HepG2 (cell line): Measurements from ENCODE around the gene ASAP2. TPM values are rescaled to one million over a fixed set of nuclear protein-coding genes. Genes with fewer than 3 reads are reported as not detected.

ENCODE experiments used
- ELF4 ChIP-seq: sonication (generic); formaldehyde crosslinking; IDR thresholded peaks from 2 replicates; pipeline ENCODE4 v1.5.0; 2020; ENCODE audit warnings: missing genetic modification reagents, mild to moderate bottlenecking, moderate library complexity, borderline replicate concordance
- GATA4 ChIP-seq: sonication (generic); IDR thresholded peaks from 2 replicates; pipeline ENCODE4 v1.6.1; 2016; ENCODE audit warnings: antibody characterized with exemption, low read depth, borderline replicate concordance
- KDM6A ChIP-seq: IDR thresholded peaks from 2 replicates; pipeline ENCODE4 v1.6.1; 2016; ENCODE audit warnings: low read depth
- NCOA5 ChIP-seq: sonication (generic); formaldehyde crosslinking; IDR thresholded peaks from 2 replicates; pipeline ENCODE4 v1.4.0; 2020; ENCODE audit warnings: missing genetic modification reagents
- PCBP1 ChIP-seq: fragments of 200-400 bp; formaldehyde crosslinking; IDR thresholded peaks from 2 replicates; pipeline ENCODE4 v1.6.1; 2017; ENCODE audit warnings: mild to moderate bottlenecking, low read depth, low read length, borderline replicate concordance
- RXRB ChIP-seq: IDR thresholded peaks from 2 replicates; pipeline ENCODE4 v1.6.1; 2016; ENCODE audit warnings: borderline replicate concordance, missing genetic modification reagents, missing compliant biosample characterization
- SIN3A ChIP-seq: IDR thresholded peaks from 2 replicates; pipeline ENCODE4 v1.6.1; 2011; ENCODE audit warnings: low read depth, mild to moderate bottlenecking, control low read depth, low read length, borderline replicate concordance
- TMF1 ChIP-seq: sonication (generic); formaldehyde crosslinking; IDR thresholded peaks from 2 replicates; pipeline ENCODE4 v1.8.1; 2022; ENCODE audit warnings: low read depth, missing genetic modification reagents
- TP53 ChIP-seq: sonication (generic); formaldehyde crosslinking; conservative IDR thresholded peaks from 2 replicates; pipeline ENCODE4 v1.4.0; 2020; ENCODE audit warnings: missing genetic modification reagents
- ZNF589 ChIP-seq: sonication (generic); formaldehyde crosslinking; conservative IDR thresholded peaks from 2 replicates; pipeline ENCODE4 v1.8.0; 2022; ENCODE audit warnings: mild to moderate bottlenecking, moderate library complexity, missing genetic modification reagents
- ZNF724P ChIP-seq: sonication (generic); formaldehyde crosslinking; IDR thresholded peaks from 2 replicates; pipeline ENCODE4 v1.8.0; 2022; ENCODE audit warnings: missing genetic modification reagents, borderline replicate concordance
- ZNF747 ChIP-seq: sonication (generic); formaldehyde crosslinking; IDR thresholded peaks from 2 replicates; pipeline ENCODE4 v1.8.1; 2023; ENCODE audit warnings: missing genetic modification reagents, mild to moderate bottlenecking, borderline replicate concordance
- ZNF766 ChIP-seq: sonication (generic); formaldehyde crosslinking; IDR thresholded peaks from 2 replicates; pipeline ENCODE4 v1.5.0; 2020; ENCODE audit warnings: missing genetic modification reagents, borderline replicate concordance
- ZNF891 ChIP-seq: sonication (generic); formaldehyde crosslinking; IDR thresholded peaks from 2 replicates; pipeline ENCODE4 v1.5.0; 2020; ENCODE audit warnings: mild to moderate bottlenecking, missing genetic modification reagents
- polyA plus RNA-seq, 8 experiments: library from polyadenylated mRNA; depleted of rRNA in 3 of 8; stranded (reverse) in 7 of 8; unstranded in 1 of 8; fragments of >200 nt; fragmentation: Illumina TruSeq in 4 of 8; extraction: Trizol in 4 of 8; gene quantifications; 2 replicates each; pipeline versions ENCODE4 v1.2.1 to v1.2.3, GENCODE V29; 2011 to 2016; ENCODE audit warnings: low read depth in 4 of 8, missing spikeins in 1 of 8, mixed read lengths in 1 of 8; ENCODE audit not compliant: insufficient read depth in 1 of 8
- total RNA-seq, 5 experiments: library from RNA; depleted of rRNA; stranded (reverse); fragments of >200 nt; fragmentation: Illumina TruSeq; extraction: Trizol; gene quantifications; 2 replicates each; pipeline ENCODE4 v1.2.3, GENCODE V29; 2016; ENCODE audit warnings: low read depth in 1 of 5
- TF ChIP-seq, protein P1 (sequence below): sonication (generic); formaldehyde crosslinking; IDR thresholded peaks from 2 replicates; pipeline ENCODE4 v1.4.0; 2020; ENCODE audit warnings: missing genetic modification reagents, borderline replicate concordance
- TF ChIP-seq, protein P2 (sequence below): sonication (generic); formaldehyde crosslinking; IDR thresholded peaks from 2 replicates; pipeline ENCODE4 v1.4.0; 2020; ENCODE audit warnings: missing genetic modification reagents
- TF ChIP-seq, protein P3 (sequence below): sonication (generic); formaldehyde crosslinking; IDR thresholded peaks from 2 replicates; pipeline ENCODE4 v1.4.0; 2020; ENCODE audit warnings: mild to moderate bottlenecking, missing genetic modification reagents, borderline replicate concordance

ASAP2 gene
- total and polyA plus RNA-seq, 2 of the 13 experiments (the other 11 are each of a cell fraction or from before 2014, with no cell fraction given), result 7.3 to 22.3 TPM

DNA sequence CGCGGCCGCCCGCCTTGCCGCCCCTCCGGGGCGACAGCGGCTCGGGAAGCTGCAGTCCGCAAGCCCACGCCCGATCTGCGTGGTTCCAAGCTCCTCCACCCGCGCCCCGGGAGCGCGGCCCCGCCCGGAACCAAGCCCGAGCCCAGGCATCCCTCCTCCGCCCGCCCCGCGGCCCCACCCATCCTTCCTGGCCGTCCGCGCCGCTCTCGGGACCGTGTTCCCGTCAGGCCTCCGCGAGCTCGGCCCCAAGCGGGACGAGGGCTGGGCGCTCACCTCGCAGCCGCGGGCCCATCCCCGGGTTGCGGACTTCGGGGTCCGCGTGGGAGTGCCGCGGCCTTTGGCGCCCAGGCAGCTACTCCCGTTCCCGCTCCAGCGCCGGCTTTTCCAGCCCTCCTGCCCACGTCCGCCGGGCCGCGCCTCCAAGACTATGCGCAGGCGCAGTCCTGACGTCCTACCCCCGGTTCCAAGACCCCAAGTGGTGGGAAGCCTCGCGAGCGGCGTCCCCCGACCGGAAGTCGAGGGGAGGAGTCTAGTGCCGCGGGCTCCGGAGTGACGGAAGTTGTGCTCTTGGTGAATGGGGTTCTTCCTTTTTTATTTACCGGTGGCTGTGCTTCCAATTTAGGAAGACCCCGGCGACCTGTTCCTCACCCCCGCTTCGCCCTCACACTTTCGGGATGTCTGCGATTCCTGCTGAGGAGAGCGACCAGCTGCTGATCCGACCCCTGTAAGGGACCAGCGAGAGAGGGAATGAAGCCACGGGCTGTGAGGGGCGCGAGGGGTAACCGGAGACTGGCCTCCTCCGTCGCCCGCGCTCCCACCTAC, 216.7 kb downstream of the ASAP2 start, which contains the start of the genes CPSF3 and ITGB1BP1 (continued):
- TF ChIP-seq ZNF747 (CRISPR knock-in tag) (peak; percentile 54; the same call in 1 of the 2 replicates), ZNF589 (peak; percentile 92), SIN3A (0 out of 2 replicates have a peak, but pooled peaks have one; percentile 40), ZNF724P (no peak; the same call in none of the 2 replicates), KDM6A (CRISPR knock-in tag) (no peak), ZNF766 (0 out of 2 replicates have a peak, but pooled peaks have one; percentile 17), TMF1 (CRISPR knock-in tag) (no peak), GATA4 (peak; percentile 10; the same call in 1 of the 2 replicates), ELF4 (CRISPR knock-in tag) (peak; percentile 72; the same call in 1 of the 2 replicates), RXRB (CRISPR knock-in tag) (no peak; the same call in 1 of the 2 replicates), NCOA5 (CRISPR knock-in tag) (no peak), ZNF891 (CRISPR knock-in tag) (no peak; the same call in 1 of the 2 replicates), PCBP1 (no peak), TP53 (CRISPR knock-in tag) (peak; percentile 90; the same call in 1 of the 2 replicates)
- TF ChIP-seq, protein P1, sequence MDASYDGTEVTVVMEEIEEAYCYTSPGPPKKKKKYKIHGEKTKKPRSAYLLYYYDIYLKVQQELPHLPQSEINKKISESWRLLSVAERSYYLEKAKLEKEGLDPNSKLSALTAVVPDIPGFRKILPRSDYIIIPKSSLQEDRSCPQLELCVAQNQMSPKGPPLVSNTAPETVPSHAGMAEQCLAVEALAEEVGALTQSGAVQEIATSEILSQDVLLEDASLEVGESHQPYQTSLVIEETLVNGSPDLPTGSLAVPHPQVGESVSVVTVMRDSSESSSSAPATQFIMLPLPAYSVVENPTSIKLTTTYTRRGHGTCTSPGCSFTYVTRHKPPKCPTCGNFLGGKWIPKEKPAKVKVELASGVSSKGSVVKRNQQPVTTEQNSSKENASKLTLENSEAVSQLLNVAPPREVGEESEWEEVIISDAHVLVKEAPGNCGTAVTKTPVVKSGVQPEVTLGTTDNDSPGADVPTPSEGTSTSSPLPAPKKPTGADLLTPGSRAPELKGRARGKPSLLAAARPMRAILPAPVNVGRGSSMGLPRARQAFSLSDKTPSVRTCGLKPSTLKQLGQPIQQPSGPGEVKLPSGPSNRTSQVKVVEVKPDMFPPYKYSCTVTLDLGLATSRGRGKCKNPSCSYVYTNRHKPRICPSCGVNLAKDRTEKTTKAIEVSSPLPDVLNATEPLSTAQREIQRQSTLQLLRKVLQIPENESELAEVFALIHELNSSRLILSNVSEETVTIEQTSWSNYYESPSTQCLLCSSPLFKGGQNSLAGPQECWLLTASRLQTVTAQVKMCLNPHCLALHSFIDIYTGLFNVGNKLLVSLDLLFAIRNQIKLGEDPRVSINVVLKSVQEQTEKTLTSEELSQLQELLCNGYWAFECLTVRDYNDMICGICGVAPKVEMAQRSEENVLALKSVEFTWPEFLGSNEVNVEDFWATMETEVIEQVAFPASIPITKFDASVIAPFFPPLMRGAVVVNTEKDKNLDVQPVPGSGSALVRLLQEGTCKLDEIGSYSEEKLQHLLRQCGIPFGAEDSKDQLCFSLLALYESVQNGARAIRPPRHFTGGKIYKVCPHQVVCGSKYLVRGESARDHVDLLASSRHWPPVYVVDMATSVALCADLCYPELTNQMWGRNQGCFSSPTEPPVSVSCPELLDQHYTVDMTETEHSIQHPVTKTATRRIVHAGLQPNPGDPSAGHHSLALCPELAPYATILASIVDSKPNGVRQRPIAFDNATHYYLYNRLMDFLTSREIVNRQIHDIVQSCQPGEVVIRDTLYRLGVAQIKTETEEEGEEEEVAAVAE, result peak; percentile 46; the same call in 1 of the 2 replicates
- TF ChIP-seq, protein P2, sequence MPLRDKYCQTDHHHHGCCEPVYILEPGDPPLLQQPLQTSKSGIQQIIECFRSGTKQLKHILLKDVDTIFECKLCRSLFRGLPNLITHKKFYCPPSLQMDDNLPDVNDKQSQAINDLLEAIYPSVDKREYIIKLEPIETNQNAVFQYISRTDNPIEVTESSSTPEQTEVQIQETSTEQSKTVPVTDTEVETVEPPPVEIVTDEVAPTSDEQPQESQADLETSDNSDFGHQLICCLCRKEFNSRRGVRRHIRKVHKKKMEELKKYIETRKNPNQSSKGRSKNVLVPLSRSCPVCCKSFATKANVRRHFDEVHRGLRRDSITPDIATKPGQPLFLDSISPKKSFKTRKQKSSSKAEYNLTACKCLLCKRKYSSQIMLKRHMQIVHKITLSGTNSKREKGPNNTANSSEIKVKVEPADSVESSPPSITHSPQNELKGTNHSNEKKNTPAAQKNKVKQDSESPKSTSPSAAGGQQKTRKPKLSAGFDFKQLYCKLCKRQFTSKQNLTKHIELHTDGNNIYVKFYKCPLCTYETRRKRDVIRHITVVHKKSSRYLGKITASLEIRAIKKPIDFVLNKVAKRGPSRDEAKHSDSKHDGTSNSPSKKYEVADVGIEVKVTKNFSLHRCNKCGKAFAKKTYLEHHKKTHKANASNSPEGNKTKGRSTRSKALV (CRISPR knock-in tag), result 0 out of 2 replicates have a peak, but pooled peaks have one; percentile 37
- TF ChIP-seq, protein P3, sequence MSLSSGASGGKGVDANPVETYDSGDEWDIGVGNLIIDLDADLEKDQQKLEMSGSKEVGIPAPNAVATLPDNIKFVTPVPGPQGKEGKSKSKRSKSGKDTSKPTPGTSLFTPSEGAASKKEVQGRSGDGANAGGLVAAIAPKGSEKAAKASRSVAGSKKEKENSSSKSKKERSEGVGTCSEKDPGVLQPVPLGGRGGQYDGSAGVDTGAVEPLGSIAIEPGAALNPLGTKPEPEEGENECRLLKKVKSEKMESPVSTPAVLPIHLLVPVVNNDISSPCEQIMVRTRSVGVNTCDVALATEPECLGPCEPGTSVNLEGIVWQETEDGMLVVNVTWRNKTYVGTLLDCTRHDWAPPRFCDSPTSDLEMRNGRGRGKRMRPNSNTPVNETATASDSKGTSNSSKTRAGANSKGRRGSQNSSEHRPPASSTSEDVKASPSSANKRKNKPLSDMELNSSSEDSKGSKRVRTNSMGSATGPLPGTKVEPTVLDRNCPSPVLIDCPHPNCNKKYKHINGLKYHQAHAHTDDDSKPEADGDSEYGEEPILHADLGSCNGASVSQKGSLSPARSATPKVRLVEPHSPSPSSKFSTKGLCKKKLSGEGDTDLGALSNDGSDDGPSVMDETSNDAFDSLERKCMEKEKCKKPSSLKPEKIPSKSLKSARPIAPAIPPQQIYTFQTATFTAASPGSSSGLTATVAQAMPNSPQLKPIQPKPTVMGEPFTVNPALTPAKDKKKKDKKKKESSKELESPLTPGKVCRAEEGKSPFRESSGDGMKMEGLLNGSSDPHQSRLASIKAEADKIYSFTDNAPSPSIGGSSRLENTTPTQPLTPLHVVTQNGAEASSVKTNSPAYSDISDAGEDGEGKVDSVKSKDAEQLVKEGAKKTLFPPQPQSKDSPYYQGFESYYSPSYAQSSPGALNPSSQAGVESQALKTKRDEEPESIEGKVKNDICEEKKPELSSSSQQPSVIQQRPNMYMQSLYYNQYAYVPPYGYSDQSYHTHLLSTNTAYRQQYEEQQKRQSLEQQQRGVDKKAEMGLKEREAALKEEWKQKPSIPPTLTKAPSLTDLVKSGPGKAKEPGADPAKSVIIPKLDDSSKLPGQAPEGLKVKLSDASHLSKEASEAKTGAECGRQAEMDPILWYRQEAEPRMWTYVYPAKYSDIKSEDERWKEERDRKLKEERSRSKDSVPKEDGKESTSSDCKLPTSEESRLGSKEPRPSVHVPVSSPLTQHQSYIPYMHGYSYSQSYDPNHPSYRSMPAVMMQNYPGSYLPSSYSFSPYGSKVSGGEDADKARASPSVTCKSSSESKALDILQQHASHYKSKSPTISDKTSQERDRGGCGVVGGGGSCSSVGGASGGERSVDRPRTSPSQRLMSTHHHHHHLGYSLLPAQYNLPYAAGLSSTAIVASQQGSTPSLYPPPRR (CRISPR knock-in tag), result peak; percentile 69
